GF-D8 (cell line): ENCODE data around the gene MGRN1.
A peak's percentile ranks its signal among the peaks of the same experiment; 100 is the strongest.

Experiments used
- DNase-seq: peaks from one replicate; lab custom pipeline; 2025; lab: John Stamatoyannopoulos, UW

Gene MGRN1

DNA sequence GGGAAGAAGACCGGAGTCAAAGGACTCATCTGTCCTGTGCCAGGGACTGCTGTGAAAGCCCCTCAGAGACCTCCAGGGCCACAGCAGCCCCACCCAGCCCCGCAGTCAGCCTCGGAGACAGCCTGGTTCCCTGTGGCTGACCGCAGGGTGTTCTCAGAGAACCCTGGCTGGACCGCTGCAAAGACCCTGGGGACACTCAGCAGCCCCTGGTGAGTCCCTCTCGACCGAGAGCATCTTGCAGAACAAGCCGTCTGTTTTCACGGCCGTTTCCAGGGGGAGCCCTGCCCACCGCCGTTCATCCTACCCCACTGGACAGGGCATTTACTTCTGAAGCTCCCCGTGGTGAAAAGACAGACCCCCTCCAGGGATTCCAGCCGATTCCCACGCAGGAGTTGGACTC is 20.2 kb upstream of the MGRN1 start:
- DNase-seq, result no peak

- DNase-seq, result no peak
These were observed 18.3 kb upstream of the MGRN1 start for GRCh38 chr16:4606354-4606753.

- no peak for DNase-seq
These were observed 16.6 kb upstream of the MGRN1 start for GRCh38 chr16:4607841-4608703.

DNA sequence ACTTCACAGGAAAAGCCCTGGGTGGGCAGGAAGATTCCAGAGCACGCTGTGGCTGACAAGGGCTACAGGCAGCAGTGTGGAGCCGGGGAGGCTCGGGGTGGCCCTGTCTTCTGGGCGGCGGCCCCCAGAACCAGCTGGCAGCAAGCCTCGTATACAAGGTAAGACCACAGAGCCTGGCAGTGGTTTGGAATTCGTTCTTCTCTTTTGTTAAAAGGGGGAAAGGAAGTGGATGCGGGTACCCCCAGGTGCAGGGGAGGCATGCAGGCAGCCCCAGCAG is 16.0 kb upstream of the MGRN1 start:
- DNase-seq, result no peak

- DNase-seq, result no peak
These were observed 15.2 kb upstream of the MGRN1 start for GRCh38 chr16:4609200-4610010.

GRCh38 chr16:4610011-4611005 is 14.3 kb upstream of the MGRN1 start:
- DNase-seq, result no peak

- DNase-seq, result no peak
These were observed 13.1 kb upstream of the MGRN1 start for GRCh38 chr16:4611337-4612021.

GRCh38 chr16:4612474-4612931 is 12.1 kb upstream of the MGRN1 start:
- DNase-seq, result no peak

- DNase-seq, result peak; percentile 4
These were observed 11.5 kb upstream of the MGRN1 start for GRCh38 chr16:4612977-4613635.

DNA sequence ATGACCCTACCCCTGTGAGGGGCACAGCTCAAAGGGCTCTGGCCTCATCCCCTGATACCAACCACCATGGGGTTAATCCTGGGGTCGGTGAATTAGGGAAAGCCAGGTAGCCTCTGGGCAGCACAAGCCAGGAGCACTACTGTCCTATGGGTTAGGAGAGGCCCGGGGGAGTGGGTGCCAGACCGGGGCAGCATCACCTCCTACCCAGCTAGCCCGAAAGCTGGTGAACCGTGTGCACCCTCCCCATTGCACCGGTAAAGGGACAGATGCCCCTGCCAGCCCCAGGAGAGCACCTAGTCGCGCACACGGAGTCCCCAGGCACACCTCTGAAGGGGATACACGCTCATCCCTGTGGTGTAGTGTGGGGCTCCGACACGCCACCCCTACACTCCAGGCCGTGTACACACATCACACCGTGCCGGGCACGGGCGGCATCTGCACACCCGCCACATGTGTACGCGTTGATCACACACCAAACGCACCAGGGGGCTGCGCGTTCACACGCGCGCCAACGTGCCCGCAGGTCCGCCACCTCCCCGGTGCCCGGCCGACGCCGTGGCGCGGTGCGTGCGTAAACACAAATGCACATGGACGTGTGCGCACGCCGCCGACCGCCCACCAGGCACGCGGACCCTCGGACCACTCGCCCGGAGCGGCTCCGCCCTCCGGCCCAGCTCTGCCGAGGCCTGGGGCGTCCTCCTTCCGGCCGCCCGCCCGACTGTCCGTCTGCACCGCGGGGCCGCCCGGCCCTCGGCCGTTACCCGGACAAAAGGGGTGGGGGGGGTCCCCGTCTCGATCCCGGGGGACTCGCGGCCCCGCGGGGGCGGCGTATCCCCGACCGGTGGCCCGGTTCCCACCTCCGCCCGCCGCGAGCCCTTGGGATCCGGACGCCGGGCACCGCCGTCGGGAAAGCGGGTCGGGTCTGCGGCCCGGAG is 10.7 kb upstream of the MGRN1 start:
- no peak for DNase-seq

DNA sequence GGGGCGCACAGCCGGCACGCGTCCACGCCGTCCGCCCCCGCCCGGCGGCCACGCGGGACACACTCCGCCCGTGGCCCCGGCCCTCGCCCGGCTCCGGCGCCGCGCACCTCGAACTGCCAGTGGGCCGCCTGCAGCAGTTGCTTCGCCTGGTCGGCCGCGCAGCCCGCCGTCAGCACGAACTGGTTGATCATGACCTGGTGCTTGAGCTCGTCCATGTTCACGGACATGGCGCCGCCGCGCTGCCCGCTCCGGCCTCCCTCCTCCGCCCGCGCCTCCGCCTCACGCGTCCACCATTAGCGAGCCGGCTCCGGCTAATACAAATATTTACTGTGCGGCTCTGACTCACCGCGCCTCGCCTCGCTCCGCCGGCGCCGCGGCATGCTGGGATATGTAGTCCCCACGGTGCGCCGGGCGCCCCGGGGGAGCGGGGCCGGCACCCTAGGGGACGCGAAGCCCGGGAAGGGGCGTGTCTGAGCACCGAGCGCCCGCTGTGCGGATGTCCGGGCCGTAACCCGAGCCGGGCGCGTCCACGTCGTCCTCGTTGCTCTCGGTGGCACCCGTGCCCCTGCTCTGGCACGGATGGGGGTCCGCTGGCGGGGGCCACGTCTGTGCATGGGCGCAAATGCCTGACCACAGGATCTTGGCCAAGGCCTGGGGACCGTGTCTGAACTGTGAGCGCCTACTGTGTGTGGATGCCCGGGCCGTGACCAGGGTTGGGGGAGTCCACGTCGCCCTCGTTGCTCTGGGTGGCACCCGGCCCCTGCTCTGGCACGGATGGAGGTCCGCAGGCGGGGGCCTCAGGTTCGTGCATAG is 9.8 kb upstream of the MGRN1 start, which contains the start of gene UBALD1:
UBALD1 (minus strand) TSS at position 318 of the 813 bp plus-strand sequence; CDS start at position 227, 91 bp downstream.
- DNase-seq, result peak; percentile 61

GRCh38 chr16:4615384-4616046 is 9.1 kb upstream of the MGRN1 start:
- no peak for DNase-seq

GRCh38 chr16:4616047-4616811 is 8.4 kb upstream of the MGRN1 start:
- DNase-seq, result peak; percentile 98

DNA sequence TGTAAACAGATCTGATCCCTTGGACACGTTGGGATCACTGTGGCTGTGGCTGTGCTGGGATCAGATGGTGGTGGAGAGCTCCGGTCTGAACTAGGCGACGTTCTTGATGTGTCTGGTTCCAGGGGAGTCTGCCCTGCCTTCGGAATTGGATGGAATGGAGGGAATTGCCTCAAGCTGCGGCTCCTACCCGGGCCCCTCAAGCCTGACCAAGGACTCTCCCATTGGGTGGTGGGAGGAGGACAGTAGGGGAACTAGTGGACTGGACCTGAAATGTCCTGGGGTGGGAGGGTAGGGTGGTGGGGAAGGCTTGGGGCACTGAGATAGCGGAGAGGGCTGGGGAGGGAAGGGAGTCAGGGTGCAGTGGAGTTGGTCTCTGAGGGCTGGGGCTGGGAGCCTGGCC is 6.7 kb upstream of the MGRN1 start:
- DNase-seq, result no peak

- DNase-seq, result no peak
These were observed 5.8 kb upstream of the MGRN1 start for GRCh38 chr16:4618645-4619418.

DNA sequence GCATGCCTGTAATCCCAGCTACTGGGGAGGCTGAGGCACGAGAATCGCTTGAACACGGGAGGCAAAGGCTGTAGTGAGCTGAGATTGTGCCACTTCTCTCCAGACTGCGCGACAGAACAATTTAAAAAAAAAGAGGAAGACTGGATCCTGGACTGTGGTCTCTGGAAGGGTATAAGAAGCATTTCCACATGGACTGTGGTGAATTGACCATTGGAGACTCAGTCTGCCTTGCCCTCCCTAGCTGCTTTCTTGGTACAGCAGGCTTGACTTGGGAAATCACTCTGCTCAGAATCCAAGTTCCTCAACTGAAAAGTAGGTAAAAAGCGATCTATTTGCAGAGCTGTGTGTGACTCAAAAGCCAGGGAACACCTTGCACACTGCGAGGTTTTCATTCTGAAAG is 1.0 kb upstream of the MGRN1 start:
- peak; percentile 15 for DNase-seq
